Uterus (tissue), 2 donors: Measurements from ENCODE around the gene ANXA7.

Source experiments
- CTCF ChIP-seq, 4 experiments: fragments of 200-600 bp in 2 of 4; fragments of 450-650 bp in 2 of 4; sonication (generic) in 2 of 4; IDR thresholded peaks; one replicate each; pipeline ENCODE4 v1.5.1; 2016 to 2019; ENCODE audit warnings: antibody characterized with exemption in 4 of 4, mild to moderate bottlenecking in 2 of 4, moderate library complexity in 1 of 4
- POLR2A ChIP-seq, 2 donors: fragments of 450-650 bp; IDR thresholded peaks; one replicate each; pipeline ENCODE4 v1.6.1; 2016; ENCODE audit warnings: antibody characterized with exemption in 2 of 2, mild to moderate bottlenecking in 1 of 2, moderate library complexity in 1 of 2

- TF ChIP-seq CTCF (IDR thresholded peaks at IDR 0.05) (no peak), POLR2A (IDR thresholded peaks at IDR 0.05) (no peak)
These were observed 25.2 kb upstream of the ANXA7 start for GRCh38 chr10:73439055-73439454.
